ENCODE data around the gene RPP25.

The RPP25 gene

DNA sequence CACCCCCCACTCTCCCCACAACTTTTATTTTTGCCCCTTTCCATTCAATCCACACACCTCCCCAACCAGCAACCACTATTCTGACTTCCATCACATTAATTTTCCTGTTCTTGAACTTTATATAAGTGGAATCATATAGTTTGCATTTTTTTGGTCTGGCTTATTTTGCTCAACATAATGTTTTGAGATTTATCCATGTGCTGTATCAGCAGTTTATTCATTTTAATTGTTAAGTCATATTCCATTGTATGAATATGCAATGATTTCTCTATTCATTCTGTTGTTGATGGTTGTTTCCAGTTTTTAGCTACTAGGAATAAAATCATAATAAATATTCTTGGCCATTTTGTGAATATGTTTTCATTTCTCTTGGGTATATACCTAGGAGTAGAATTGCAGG lies 33.0 kb upstream of the RPP25 start:
- Histone ChIP-seq H3K27ac (no peak overlapping the region), H3K9me3 (no peaks in the 10 kb centered on the region), H3K4me3 (no peak overlapping the region), H3K27me3 (peaks cover 0 to 10% of the 10 kb centered on the region in 2 donors), H3K36me3 (no peaks in the 10 kb centered on the region), H3K4me1 (no peaks in the 10 kb centered on the region)
- TF ChIP-seq, protein P1, sequence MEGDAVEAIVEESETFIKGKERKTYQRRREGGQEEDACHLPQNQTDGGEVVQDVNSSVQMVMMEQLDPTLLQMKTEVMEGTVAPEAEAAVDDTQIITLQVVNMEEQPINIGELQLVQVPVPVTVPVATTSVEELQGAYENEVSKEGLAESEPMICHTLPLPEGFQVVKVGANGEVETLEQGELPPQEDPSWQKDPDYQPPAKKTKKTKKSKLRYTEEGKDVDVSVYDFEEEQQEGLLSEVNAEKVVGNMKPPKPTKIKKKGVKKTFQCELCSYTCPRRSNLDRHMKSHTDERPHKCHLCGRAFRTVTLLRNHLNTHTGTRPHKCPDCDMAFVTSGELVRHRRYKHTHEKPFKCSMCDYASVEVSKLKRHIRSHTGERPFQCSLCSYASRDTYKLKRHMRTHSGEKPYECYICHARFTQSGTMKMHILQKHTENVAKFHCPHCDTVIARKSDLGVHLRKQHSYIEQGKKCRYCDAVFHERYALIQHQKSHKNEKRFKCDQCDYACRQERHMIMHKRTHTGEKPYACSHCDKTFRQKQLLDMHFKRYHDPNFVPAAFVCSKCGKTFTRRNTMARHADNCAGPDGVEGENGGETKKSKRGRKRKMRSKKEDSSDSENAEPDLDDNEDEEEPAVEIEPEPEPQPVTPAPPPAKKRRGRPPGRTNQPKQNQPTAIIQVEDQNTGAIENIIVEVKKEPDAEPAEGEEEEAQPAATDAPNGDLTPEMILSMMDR (IDR thresholded peaks at IDR 0.05), result no peak
- no peak for DNase-seq
- intact Hi-C loops (cut with DNase I; ENCODE audit: low total_unique reads), result no loop called here

DNA sequence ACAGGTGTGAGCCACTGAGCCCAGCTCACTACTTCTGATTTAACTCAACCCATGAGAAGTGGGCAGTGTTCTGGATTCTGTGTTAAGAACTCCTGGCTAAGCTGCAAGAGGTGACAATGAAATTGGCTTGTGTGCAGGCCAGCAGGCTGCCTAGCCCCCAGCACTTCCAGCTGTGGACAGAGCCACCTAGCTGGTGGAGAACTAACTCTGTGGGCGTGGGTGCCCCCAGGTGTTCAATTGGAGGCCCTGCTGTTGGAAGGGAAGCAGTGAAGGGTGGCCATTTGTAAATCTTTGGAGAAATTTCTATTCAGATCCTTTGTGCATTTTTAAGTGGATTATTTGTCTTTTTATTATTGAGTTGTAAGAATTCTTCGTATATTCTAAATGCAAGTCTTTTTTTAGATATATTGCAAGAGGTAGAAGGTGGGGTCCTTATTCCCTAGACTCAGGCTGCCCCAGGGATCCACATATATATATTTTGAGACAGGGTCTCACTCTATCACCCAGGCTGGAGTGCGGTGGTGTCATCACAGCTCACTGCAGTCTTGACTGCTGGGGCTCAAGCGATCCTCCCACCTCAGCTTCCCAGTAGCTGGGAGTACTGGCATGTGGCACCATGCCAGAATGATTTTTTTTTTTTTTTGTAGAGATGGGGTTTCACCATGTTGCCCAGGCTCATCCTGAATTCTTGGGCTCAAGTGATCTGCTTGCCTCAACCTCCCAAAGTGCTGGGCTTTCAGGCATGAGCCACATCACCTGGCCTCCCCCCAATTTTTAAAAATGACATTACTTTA lies 31.6 kb upstream of the RPP25 start:
- no peaks in the 10 kb centered on the region for H3K4me1 ChIP-seq
- no peak overlapping the region for H3K4me3 ChIP-seq
- TF ChIP-seq, protein P1 (IDR thresholded peaks at IDR 0.05), result no peak
- H3K27me3 ChIP-seq, result peaks cover 0 to 14% of the 10 kb centered on the region in 2 donors
- no peaks in the 10 kb centered on the region for H3K9me3 ChIP-seq
- DNase-seq, result no peak
- intact Hi-C loops (cut with DNase I; ENCODE audit: low total_unique reads), result no loop called here
- no peaks in the 10 kb centered on the region for H3K36me3 ChIP-seq
- H3K27ac ChIP-seq, result no peak overlapping the region

- Histone ChIP-seq H3K4me3 (no peak overlapping the region), H3K4me1 (no peaks in the 10 kb centered on the region), H3K27me3 (peaks cover 0 to 11% of the 10 kb centered on the region in 2 donors), H3K27ac (no peak overlapping the region), H3K9me3 (no peaks in the 10 kb centered on the region), H3K36me3 (no peaks in the 10 kb centered on the region)
- TF ChIP-seq, protein P1 (IDR thresholded peaks at IDR 0.05), result no peak
- intact Hi-C loops (cut with DNase I; ENCODE audit: low total_unique reads), result no loop called here
- no peak for DNase-seq
Measured at GRCh38 chr15:74983725-74984231, 27.2 kb upstream of the RPP25 start.

- no peak overlapping the region for H3K4me3 ChIP-seq
- intact Hi-C loops (cut with DNase I; ENCODE audit: low total_unique reads), result no loop called here
- DNase-seq, result no peak
- no peaks in the 10 kb centered on the region for H3K36me3 ChIP-seq
- no peaks in the 10 kb centered on the region for H3K4me1 ChIP-seq
- H3K27ac ChIP-seq, result no peak overlapping the region
- TF ChIP-seq, protein P1 (IDR thresholded peaks at IDR 0.05), result no peak
- H3K27me3 ChIP-seq, result peaks cover 0 to 11% of the 10 kb centered on the region in 2 donors
- H3K9me3 ChIP-seq, result no peaks in the 10 kb centered on the region
Measured at GRCh38 chr15:74982183-74982582, 25.6 kb upstream of the RPP25 start.

DNA sequence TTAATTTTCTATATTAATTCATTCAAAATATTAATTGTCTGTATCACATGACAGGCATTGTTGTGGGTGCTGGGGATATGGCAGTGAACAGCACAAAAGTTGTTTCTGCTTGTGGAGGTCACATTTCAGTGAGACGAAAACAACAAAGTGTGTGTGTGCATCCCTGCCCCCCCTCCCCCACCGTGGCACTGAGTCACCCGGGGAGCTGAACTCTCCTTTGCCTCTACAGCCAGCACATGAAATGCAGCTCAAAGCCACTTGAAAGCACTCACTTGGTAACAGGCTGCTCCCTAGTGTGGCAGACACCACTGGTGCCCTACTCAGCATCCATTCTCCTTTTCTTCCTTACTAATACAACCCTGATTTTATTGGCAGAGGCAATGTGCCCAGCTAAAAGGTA lies 21.9 kb upstream of the RPP25 start:
- TF ChIP-seq, protein P1 (IDR thresholded peaks at IDR 0.05), result no peak
- DNase-seq, result no peak
- H3K9me3 ChIP-seq, result no peaks in the 10 kb centered on the region
- intact Hi-C loops (cut with DNase I; ENCODE audit: low total_unique reads), result no loop called here
- H3K27ac ChIP-seq, result no peak overlapping the region
- H3K4me3 ChIP-seq, result no peak overlapping the region
- no peaks in the 10 kb centered on the region for H3K4me1 ChIP-seq
- H3K27me3 ChIP-seq, result no peaks in the 10 kb centered on the region
- H3K36me3 ChIP-seq, result no peaks in the 10 kb centered on the region
